ENCODE data around the gene RIT1. TPM values are rescaled to one million over a fixed set of nuclear protein-coding genes. Genes with fewer than 3 reads are reported as not detected.
A peak's percentile ranks its signal among the peaks of the same experiment; 100 is the strongest.

Gene RIT1
- polyA plus RNA-seq, 1 donor from 2014 or later: 83.5 TPM

- TF ChIP-seq SMC3 (conservative IDR thresholded peaks at IDR 0.05; ENCODE audit: poor library complexity) (no peak), POLR2AphosphoS5 (IDR thresholded peaks at IDR 0.05) (no peak), MXI1 (conservative IDR thresholded peaks at IDR 0.05; ENCODE audit: poor library complexity, severe bottlenecking) (peak; percentile 37), EP300 (conservative IDR thresholded peaks at IDR 0.05; ENCODE audit: poor library complexity, severe bottlenecking) (no peak), TAF1 (IDR thresholded peaks at IDR 0.05; ENCODE audit: low read depth) (peak; percentile 18)
- TF ChIP-seq, protein P1, sequence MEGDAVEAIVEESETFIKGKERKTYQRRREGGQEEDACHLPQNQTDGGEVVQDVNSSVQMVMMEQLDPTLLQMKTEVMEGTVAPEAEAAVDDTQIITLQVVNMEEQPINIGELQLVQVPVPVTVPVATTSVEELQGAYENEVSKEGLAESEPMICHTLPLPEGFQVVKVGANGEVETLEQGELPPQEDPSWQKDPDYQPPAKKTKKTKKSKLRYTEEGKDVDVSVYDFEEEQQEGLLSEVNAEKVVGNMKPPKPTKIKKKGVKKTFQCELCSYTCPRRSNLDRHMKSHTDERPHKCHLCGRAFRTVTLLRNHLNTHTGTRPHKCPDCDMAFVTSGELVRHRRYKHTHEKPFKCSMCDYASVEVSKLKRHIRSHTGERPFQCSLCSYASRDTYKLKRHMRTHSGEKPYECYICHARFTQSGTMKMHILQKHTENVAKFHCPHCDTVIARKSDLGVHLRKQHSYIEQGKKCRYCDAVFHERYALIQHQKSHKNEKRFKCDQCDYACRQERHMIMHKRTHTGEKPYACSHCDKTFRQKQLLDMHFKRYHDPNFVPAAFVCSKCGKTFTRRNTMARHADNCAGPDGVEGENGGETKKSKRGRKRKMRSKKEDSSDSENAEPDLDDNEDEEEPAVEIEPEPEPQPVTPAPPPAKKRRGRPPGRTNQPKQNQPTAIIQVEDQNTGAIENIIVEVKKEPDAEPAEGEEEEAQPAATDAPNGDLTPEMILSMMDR (IDR thresholded peaks at IDR 0.05; ENCODE audit: poor library complexity, severe bottlenecking): no peak
- Histone ChIP-seq H3F3A (ENCODE audit: insufficient read depth, low read length, poor library complexity, severe bottlenecking) (no peaks in the 10 kb centered on the region), H3K4me2 (ENCODE audit: low read length) (peak overlapping the region; percentile 61), H3K27me3 (ENCODE audit: insufficient read depth, low read depth, low read length) (no peaks in the 10 kb centered on the region), H2AFZ (ENCODE audit: low read depth, low read length) (peak overlapping the region; percentile 45), H3K9me2 (ENCODE audit: insufficient read depth, low read length) (no peaks in the 10 kb centered on the region), H3K4me3 (ENCODE audit: low read length) (peak overlapping the region; percentile 89), H4K20me1 (ENCODE audit: insufficient read depth) (no peaks in the 10 kb centered on the region), H3K79me2 (replicated peaks; ENCODE audit: insufficient read depth, low read length) (peaks cover 22% of the 10 kb centered on the region), H3K9ac (ENCODE audit: low read length) (peak overlapping the region; percentile 78), H3K9me3 (ENCODE audit: low read length) (no peaks in the 10 kb centered on the region), H3K36me3 (ENCODE audit: insufficient read depth, low read length) (no peaks in the 10 kb centered on the region), H3K27ac (ENCODE audit: low read length) (peak overlapping the region; percentile 68)
These were observed 478 bp downstream of the RIT1 start for GRCh38 chr1:155910621-155911121.

GRCh38 chr1:155909894-155910293 lies 1.3 kb downstream of the RIT1 start:
- Histone ChIP-seq H3K9me2 (ENCODE audit: insufficient read depth, low read length) (no peaks in the 10 kb centered on the region), H3K36me3 (ENCODE audit: insufficient read depth, low read length) (no peaks in the 10 kb centered on the region), H3K27ac (ENCODE audit: low read length) (peak overlapping the region; percentile 68), H3F3A (ENCODE audit: insufficient read depth, low read length, poor library complexity, severe bottlenecking) (no peaks in the 10 kb centered on the region), H3K4me2 (ENCODE audit: low read length) (peak overlapping the region; percentile 61), H3K9ac (ENCODE audit: low read length) (peak overlapping the region; percentile 78), H4K20me1 (ENCODE audit: insufficient read depth) (no peaks in the 10 kb centered on the region), H2AFZ (ENCODE audit: low read depth, low read length) (peak overlapping the region; percentile 45), H3K9me3 (ENCODE audit: low read length) (no peaks in the 10 kb centered on the region), H3K79me2 (replicated peaks; ENCODE audit: insufficient read depth, low read length) (peaks cover 22% of the 10 kb centered on the region), H3K4me3 (ENCODE audit: low read length) (peak overlapping the region; percentile 89), H3K27me3 (ENCODE audit: insufficient read depth, low read depth, low read length) (no peaks in the 10 kb centered on the region)
- TF ChIP-seq RAD21 (conservative IDR thresholded peaks at IDR 0.05): no peak
- no peak for TF ChIP-seq TAF1 (IDR thresholded peaks at IDR 0.05; ENCODE audit: low read depth)
- no peak for TF ChIP-seq EP300 (conservative IDR thresholded peaks at IDR 0.05; ENCODE audit: poor library complexity, severe bottlenecking)
- TF ChIP-seq MXI1 (conservative IDR thresholded peaks at IDR 0.05; ENCODE audit: poor library complexity, severe bottlenecking): no peak
- no peak for TF ChIP-seq REST (IDR thresholded peaks at IDR 0.05; ENCODE audit: borderline replicate concordance)
- no peak for TF ChIP-seq SMC3 (conservative IDR thresholded peaks at IDR 0.05; ENCODE audit: poor library complexity)
- no peak for TF ChIP-seq EZH2 (IDR thresholded peaks at IDR 0.05; ENCODE audit: borderline replicate concordance, insufficient read depth, low read length, poor library complexity, severe bottlenecking)
- TF ChIP-seq POLR2AphosphoS5 (IDR thresholded peaks at IDR 0.05): no peak
- TF ChIP-seq, protein P1 (IDR thresholded peaks at IDR 0.05; ENCODE audit: poor library complexity, severe bottlenecking): no peak

All from neural cell (in vitro differentiated cells).